ENCODE data around the gene FRA10AC1. TPM values are rescaled to one million over a fixed set of nuclear protein-coding genes. Genes with fewer than 3 reads are reported as not detected.

FRA10AC1 gene
- total RNA-seq, 6 experiments from 2014 or later: 4.2 to 9.4 (median 6.6) TPM

GRCh38 chr10:93718937-93719725 lies 16.7 kb upstream of the FRA10AC1 start:
- DNase-seq: no peak
- intact Hi-C loops (cut with DNase I): no loop called here
- H3K27me3 ChIP-seq: no peaks in the 10 kb centered on the region
- no peak overlapping the region for H3K27ac ChIP-seq
- TF ChIP-seq POLR2A (IDR thresholded peaks at IDR 0.05) (no peak), CTCF (IDR thresholded peaks at IDR 0.05) (no peak)
- H3K36me3 ChIP-seq: no peaks in the 10 kb centered on the region
- WGBS (ENCODE audit: insufficient coverage, low coverage, low lambda C conversion rate, missing lambda C conversion rate): 36% methylated on average over 6 of the region's 8 CpGs
- no peak for ATAC-seq
- no peaks in the 10 kb centered on the region for H3K4me1 ChIP-seq
- no peaks in the 10 kb centered on the region for H3K9me3 ChIP-seq
- no peak overlapping the region for H3K4me3 ChIP-seq

- Histone ChIP-seq H3K4me1 (no peaks in the 10 kb centered on the region), H3K27ac (no peak overlapping the region), H3K36me3 (no peaks in the 10 kb centered on the region), H3K9me3 (no peaks in the 10 kb centered on the region), H3K4me3 (no peak overlapping the region), H3K27me3 (no peaks in the 10 kb centered on the region)
- ATAC-seq: no peak
- TF ChIP-seq CTCF (IDR thresholded peaks at IDR 0.05) (no peak), POLR2A (IDR thresholded peaks at IDR 0.05) (no peak)
- 20% methylated on average over 1 of the region's 1 CpG for WGBS (ENCODE audit: insufficient coverage, low coverage, low lambda C conversion rate, missing lambda C conversion rate)
- intact Hi-C loops (cut with DNase I): no loop called here
- no peak for DNase-seq
Observed at GRCh38 chr10:93716766-93717165, 14.4 kb upstream of the FRA10AC1 start.

GRCh38 chr10:93715345-93715744 lies 13.0 kb upstream of the FRA10AC1 start:
- H3K4me3 ChIP-seq: no peak overlapping the region
- H3K36me3 ChIP-seq: no peaks in the 10 kb centered on the region
- no peak for TF ChIP-seq CTCF (IDR thresholded peaks at IDR 0.05)
- no peak for TF ChIP-seq POLR2A (IDR thresholded peaks at IDR 0.05)
- no peaks in the 10 kb centered on the region for H3K4me1 ChIP-seq
- H3K9me3 ChIP-seq: no peaks in the 10 kb centered on the region
- no peaks in the 10 kb centered on the region for H3K27me3 ChIP-seq
- intact Hi-C loops (cut with DNase I): no loop called here
- no peak overlapping the region for H3K27ac ChIP-seq
- 49% methylated on average over 5 of the region's 5 CpGs for WGBS (ENCODE audit: insufficient coverage, low coverage, low lambda C conversion rate, missing lambda C conversion rate)
- ATAC-seq: no peak
- no peak for DNase-seq

DNA sequence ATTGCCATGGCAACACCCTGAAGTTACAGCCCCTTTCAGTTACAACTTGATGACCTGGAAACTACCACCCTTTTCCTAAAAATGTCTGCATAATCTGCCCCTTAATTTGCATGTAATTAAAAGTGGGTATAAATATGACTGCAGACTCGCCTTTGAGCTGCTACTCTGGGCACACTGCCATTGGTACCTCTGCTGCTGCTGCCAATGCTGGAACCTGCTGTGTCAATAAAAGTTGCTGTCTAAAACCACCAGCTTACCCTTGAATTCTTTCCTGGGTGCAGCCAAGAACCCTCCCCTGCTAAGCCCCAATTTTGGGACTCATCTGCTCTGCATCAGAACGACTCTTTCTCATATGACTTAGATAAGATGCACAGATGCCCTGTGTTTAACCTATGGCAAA lies 10.2 kb upstream of the FRA10AC1 start:
- intact Hi-C loops (cut with DNase I): no loop called here
- ATAC-seq (peak in 2 of 4 donors; percentile 50 to 66), DNase-seq (no peak)
- Histone ChIP-seq H3K4me3 (no peak overlapping the region), H3K36me3 (no peaks in the 10 kb centered on the region), H3K27ac (no peak overlapping the region), H3K4me1 (no peaks in the 10 kb centered on the region), H3K9me3 (no peaks in the 10 kb centered on the region), H3K27me3 (no peaks in the 10 kb centered on the region)
- WGBS (ENCODE audit: insufficient coverage, low coverage, low lambda C conversion rate, missing lambda C conversion rate): 51% methylated on average over 2 of the region's 2 CpGs
- TF ChIP-seq POLR2A (IDR thresholded peaks at IDR 0.05): no peak
- TF ChIP-seq CTCF (IDR thresholded peaks at IDR 0.05): no peak

Measured in right lobe of liver (tissue), 6 donors.